K562 (cell line): Measurements from ENCODE around the gene RAB24. TPM values are rescaled to one million over a fixed set of nuclear protein-coding genes. Genes with fewer than 3 reads are reported as not detected.

Experiments used
- DACH1 ChIP-seq: fragments of 450-650 bp; IDR thresholded peaks from 2 replicates; pipeline ENCODE4 v1.6.1; 2018; ENCODE audit not compliant: partially characterized antibody
- ELK3 ChIP-seq: fragments of 450-650 bp; formaldehyde crosslinking; IDR thresholded peaks from 2 replicates; pipeline ENCODE4 v1.4.0; 2020; ENCODE audit warnings: mild to moderate bottlenecking
- ESRRB ChIP-seq: fragments of 250-450 bp; sonication (Bioruptor Pico); IDR thresholded peaks from 2 replicates; pipeline ENCODE4 v1.5.0; 2020; ENCODE audit warnings: mild to moderate bottlenecking, moderate library complexity, borderline replicate concordance
- ILF3 ChIP-seq: fragments of 450-650 bp; IDR thresholded peaks from 2 replicates; pipeline ENCODE4 v1.6.1; 2018; ENCODE audit warnings: antibody characterized with exemption, mild to moderate bottlenecking, moderate library complexity, borderline replicate concordance
- L3MBTL2 ChIP-seq: fragments of 450-650 bp; IDR thresholded peaks from 2 replicates; pipeline ENCODE4 v1.6.1; 2016; ENCODE audit warnings: mild to moderate bottlenecking, moderate library complexity
- MAFG ChIP-seq: fragments of 450-650 bp; conservative IDR thresholded peaks from 2 replicates; pipeline ENCODE4 v1.6.1; 2016; ENCODE audit warnings: missing genetic modification characterization, missing compliant biosample characterization
- SAP30 ChIP-seq: fragments of 200-600 bp; sonication (generic); IDR thresholded peaks from 2 replicates; pipeline ENCODE4 v1.6.1; 2012; ENCODE audit warnings: borderline replicate concordance, low read depth, mild to moderate bottlenecking, moderate library complexity, low read length, control low read depth, inconsistent platforms; ENCODE audit not compliant: insufficient read depth, poor library complexity, severe bottlenecking
- TAF15 ChIP-seq: fragments of 200-400 bp; formaldehyde crosslinking; IDR thresholded peaks from 2 replicates; pipeline ENCODE4 v1.6.1; 2017; ENCODE audit warnings: mild to moderate bottlenecking, low read depth, low read length, moderate library complexity
- TRIM28 ChIP-seq: fragments of 450-650 bp; IDR thresholded peaks from 2 replicates; pipeline ENCODE4 v1.6.1; 2017
- ZNF76 ChIP-seq: fragments of 250-450 bp; sonication (Bioruptor Pico); IDR thresholded peaks from 2 replicates; pipeline ENCODE4 v1.4.0; 2020; ENCODE audit warnings: mild to moderate bottlenecking, moderate library complexity, borderline replicate concordance
- polyA plus RNA-seq, 8 experiments: library from polyadenylated mRNA; depleted of rRNA in 4 of 8; stranded (reverse) in 5 of 8; unstranded in 3 of 8; fragments of >200 nt; fragmentation: Nextera tagmentation in 2 of 8; fragmentation: Illumina TruSeq in 1 of 8; extraction: Ambion mirVana in 2 of 8; extraction: Trizol in 1 of 8; gene quantifications; 2 replicates each; pipeline versions ENCODE4 v1.2.1 to v1.2.3, GENCODE V29; 2011 to 2014; ENCODE audit warnings: inconsistent platforms in 1 of 8, missing spikeins in 1 of 8
- total RNA-seq, 7 experiments: library from RNA; depleted of rRNA in 6 of 7; stranded (reverse); fragments of >200 nt in 6 of 7; fragmentation: Illumina TruSeq in 2 of 7; extraction: Trizol in 2 of 7; gene quantifications; 2 replicates each; pipeline versions ENCODE4 v1.2.1 to v1.2.3, GENCODE V29; 2011 to 2021; ENCODE audit warnings: low replicate concordance in 1 of 7
- TF ChIP-seq, protein P1 (sequence below): fragments of 450-650 bp; formaldehyde crosslinking; IDR thresholded peaks from 2 replicates; pipeline ENCODE4 v1.4.0; 2022; ENCODE audit warnings: missing genetic modification characterization
- TF ChIP-seq, protein P2 (sequence below), 2 experiments: fragments of 450-650 bp; conservative IDR thresholded peaks; 2 replicates each; pipeline ENCODE4 v1.6.1; 2017; ENCODE audit warnings: mild to moderate bottlenecking in 2 of 2, moderate library complexity in 2 of 2
- TF ChIP-seq, protein P3 (sequence below), 2 experiments: fragments of 450-650 bp; IDR thresholded peaks; 2 replicates each; pipeline ENCODE4 v1.6.1; 2016; ENCODE audit warnings: mild to moderate bottlenecking in 2 of 2, borderline replicate concordance in 1 of 2, low read depth in 1 of 2, moderate library complexity in 1 of 2

RAB24 gene
- total and polyA plus RNA-seq, 9 of the 15 experiments (the other 6 are each of a cell fraction or from before 2014, with no cell fraction given) = 13.9 to 107 (median 34.8) TPM

DNA sequence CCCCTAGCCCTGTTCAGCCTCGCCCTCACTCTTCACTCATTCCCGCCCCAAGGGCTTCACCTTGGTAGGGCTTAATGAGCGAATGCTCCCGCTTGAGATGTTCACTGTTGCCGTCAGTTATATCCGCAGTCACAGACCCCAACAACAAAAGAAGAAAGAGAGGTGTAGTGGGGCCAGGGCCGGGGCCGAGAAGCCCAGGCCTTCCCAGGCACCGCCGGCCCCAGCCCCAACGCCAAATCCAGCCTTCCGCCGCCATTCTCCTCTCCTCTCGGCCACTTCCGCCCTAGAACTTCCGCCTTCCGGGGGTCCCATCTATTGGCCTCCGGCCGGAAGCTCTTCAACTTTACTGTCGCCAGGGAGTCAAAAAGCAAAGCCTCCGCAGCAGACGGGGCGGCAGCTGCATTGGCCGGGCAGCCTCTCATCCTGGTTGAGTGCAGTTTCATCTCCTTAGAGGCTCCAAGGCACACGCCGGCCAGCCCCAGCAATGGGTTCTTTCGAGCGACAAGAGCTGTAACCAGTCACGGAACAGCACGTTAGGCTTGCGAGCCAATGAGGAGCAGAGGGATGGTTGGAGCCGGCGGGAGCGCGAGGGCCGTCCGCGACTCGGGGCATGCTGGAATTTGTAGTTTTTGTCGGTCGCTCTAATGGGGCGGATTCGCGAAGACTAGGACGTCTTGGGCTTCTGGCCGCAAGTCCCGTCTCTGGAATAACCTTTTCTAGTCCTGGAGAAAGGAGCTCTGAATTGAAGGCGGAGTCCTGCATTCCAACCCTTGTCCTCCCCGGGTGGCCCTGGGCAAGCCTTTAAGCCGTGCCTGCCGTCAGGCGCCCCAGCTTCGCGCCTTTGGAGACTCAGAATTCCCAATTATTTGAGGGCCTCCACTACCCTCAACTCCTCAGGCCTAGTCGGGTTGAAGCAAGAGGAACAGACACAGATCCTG lies 48.1 kb upstream of the RAB24 start, which contains the start of gene LMAN2 (continued):
- TF ChIP-seq ESRRB (CRISPR knock-in tag) (no peak), MAFG (tag) (no peak), DACH1 (no peak), TAF15 (no peak), ZNF76 (no peak; the same call in 1 of the 2 replicates), TRIM28 (peak; percentile 83), ELK3 (CRISPR knock-in tag) (no peak), ILF3 (no peak), L3MBTL2 (peak; percentile 71), SAP30 (peak; percentile 82)
- TF ChIP-seq, protein P1, sequence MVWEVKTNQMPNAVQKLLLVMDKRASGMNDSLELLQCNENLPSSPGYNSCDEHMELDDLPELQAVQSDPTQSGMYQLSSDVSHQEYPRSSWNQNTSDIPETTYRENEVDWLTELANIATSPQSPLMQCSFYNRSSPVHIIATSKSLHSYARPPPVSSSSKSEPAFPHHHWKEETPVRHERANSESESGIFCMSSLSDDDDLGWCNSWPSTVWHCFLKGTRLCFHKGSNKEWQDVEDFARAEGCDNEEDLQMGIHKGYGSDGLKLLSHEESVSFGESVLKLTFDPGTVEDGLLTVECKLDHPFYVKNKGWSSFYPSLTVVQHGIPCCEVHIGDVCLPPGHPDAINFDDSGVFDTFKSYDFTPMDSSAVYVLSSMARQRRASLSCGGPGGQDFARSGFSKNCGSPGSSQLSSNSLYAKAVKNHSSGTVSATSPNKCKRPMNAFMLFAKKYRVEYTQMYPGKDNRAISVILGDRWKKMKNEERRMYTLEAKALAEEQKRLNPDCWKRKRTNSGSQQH (CRISPR knock-in tag) = 0 out of 2 replicates have a peak, but pooled peaks have one; percentile 50
- TF ChIP-seq, protein P2, sequence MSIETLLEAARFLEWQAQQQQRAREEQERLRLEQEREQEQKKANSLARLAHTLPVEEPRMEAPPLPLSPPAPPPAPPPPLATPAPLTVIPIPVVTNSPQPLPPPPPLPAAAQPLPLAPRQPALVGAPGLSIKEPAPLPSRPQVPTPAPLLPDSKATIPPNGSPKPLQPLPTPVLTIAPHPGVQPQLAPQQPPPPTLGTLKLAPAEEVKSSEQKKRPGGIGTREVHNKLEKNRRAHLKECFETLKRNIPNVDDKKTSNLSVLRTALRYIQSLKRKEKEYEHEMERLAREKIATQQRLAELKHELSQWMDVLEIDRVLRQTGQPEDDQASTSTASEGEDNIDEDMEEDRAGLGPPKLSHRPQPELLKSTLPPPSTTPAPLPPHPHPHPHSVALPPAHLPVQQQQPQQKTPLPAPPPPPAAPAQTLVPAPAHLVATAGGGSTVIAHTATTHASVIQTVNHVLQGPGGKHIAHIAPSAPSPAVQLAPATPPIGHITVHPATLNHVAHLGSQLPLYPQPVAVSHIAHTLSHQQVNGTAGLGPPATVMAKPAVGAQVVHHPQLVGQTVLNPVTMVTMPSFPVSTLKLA (conservative IDR thresholded peaks at IDR 0.05) = peak; percentile 87 to 93
- TF ChIP-seq, protein P3, sequence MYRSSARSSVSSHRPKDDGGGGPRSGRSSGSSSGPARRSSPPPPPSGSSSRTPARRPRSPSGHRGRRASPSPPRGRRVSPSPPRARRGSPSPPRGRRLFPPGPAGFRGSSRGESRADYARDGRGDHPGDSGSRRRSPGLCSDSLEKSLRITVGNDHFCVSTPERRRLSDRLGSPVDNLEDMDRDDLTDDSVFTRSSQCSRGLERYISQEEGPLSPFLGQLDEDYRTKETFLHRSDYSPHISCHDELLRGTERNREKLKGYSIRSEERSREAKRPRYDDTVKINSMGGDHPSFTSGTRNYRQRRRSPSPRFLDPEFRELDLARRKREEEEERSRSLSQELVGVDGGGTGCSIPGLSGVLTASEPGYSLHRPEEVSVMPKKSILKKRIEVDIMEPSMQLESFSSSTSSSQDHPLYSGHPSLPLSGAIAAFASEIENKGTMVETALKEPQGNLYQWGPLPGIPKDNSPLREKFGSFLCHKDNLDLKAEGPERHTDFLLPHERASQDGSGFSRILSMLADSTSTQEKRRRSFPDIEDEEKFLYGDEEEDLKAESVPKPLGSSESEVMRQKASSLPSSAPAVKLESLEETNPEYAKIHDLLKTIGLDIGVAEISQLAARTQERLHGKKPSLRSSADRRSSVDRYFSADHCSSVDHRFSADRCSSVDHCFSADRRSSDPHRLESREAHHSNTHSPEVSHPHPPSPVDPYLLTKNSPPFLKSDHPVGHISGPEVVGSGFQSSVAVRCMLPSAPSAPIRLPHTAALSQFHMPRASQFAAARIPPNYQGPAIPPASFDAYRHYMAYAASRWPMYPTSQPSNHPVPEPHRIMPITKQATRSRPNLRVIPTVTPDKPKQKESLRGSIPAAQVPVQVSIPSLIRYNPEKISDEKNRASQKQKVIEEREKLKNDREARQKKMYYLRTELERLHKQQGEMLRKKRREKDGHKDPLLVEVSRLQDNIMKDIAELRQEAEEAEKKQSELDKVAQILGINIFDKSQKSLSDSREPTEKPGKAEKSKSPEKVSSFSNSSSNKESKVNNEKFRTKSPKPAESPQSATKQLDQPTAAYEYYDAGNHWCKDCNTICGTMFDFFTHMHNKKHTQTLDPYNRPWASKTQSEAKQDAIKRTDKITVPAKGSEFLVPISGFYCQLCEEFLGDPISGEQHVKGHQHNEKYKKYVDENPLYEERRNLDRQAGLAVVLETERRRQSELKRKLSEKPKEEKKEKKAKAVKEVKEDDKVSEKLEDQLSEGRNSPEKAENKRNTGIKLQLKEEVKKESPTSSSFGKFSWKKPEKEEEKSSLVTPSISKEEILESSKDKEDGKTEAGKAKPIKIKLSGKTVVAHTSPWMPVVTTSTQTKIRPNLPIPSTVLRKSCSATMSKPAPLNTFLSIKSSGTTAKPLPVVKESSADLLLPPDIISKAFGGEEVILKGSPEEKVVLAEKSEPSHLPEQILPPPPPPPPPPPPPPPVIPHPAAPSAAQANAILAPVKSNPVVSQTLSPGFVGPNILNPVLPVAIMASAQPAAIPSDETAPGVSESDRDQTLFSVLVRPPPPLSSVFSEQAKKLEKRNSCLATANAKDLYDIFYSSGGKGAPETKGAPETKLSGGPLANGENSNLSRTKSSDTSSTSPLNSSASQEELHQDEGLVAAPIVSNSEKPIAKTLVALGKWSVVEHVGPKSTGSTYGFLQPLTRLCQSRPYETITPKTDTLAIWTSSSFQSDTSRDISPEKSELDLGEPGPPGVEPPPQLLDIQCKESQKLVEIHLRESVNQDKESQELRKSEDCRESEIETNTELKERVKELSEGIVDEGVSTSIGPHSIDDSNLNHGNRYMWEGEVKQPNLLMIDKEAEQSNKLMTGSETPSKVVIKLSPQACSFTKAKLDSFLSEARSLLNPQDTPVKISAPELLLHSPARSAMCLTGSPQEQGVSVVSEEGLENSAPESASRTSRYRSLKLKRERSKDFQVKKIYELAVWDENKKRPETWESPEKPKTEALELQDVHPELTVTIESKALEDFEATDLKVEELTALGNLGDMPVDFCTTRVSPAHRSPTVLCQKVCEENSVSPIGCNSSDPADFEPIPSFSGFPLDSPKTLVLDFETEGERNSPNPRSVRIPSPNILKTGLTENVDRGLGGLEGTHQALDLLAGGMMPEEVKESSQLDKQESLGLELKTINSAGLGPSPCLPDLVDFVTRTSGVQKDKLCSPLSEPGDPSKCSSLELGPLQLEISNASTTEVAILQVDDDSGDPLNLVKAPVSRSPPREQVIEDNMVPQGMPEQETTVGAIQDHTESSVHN (IDR thresholded peaks at IDR 0.05; ENCODE audit: borderline replicate concordance in 1 of 2, low read depth in 1 of 2) = no peak
